ENCODE measurements around the gene AIFM3.

AIFM3 gene

GRCh38 chr22:20996598-20997535, 29.8 kb downstream of the AIFM3 start:
- H3K4me2 ChIP-seq (ENCODE audit: low read depth, low read length), result no peak overlapping the region
- no peaks in the 10 kb centered on the region for H4K20me1 ChIP-seq (ENCODE audit: insufficient read depth, low read length)
- H3K27me3 ChIP-seq (replicated peaks; ENCODE audit: insufficient read depth, low read length), result no peaks in the 10 kb centered on the region
- no peak overlapping the region for H2AFZ ChIP-seq (ENCODE audit: low read length)
- H3K36me3 ChIP-seq (replicated peaks; ENCODE audit: insufficient read depth, low read length), result no peaks in the 10 kb centered on the region
- no peak for TF ChIP-seq EZH2 (optimal IDR thresholded peaks at IDR 0.05; ENCODE audit: low read depth, low read length)
- TF ChIP-seq CTCF (IDR thresholded peaks at IDR 0.05; ENCODE audit: low read length), result no peak
- no peak for TF ChIP-seq EZH2phosphoT487 (IDR thresholded peaks at IDR 0.05; ENCODE audit: low read length)
- H3K9me3 ChIP-seq (replicated peaks; ENCODE audit: insufficient read depth, low read length), result no peaks in the 10 kb centered on the region
- peaks cover 5% of the 10 kb centered on the region for H3F3A ChIP-seq (ENCODE audit: insufficient read depth, low read length)
- no peak for DNase-seq
- H3K27ac ChIP-seq (ENCODE audit: low read length), result no peak overlapping the region
- H3K79me2 ChIP-seq (ENCODE audit: low read length), result peaks cover 21% of the 10 kb centered on the region
- peaks cover 5% of the 10 kb centered on the region; the same call in 1 of the 2 replicates for H3K4me1 ChIP-seq (ENCODE audit: low read length)
- H3K9ac ChIP-seq (ENCODE audit: low read length), result no peak overlapping the region
- no peaks in the 10 kb centered on the region for H3K9me2 ChIP-seq (replicated peaks; ENCODE audit: insufficient read depth, low read length)
- no peak overlapping the region for H3K4me3 ChIP-seq (ENCODE audit: low read length)

- no peaks in the 10 kb centered on the region for H3K27me3 ChIP-seq (replicated peaks; ENCODE audit: insufficient read depth, low read length)
- H3K4me2 ChIP-seq (ENCODE audit: low read depth, low read length), result no peak overlapping the region
- TF ChIP-seq CTCF (IDR thresholded peaks at IDR 0.05; ENCODE audit: low read length) (no peak), EZH2phosphoT487 (IDR thresholded peaks at IDR 0.05; ENCODE audit: low read length) (no peak), EZH2 (optimal IDR thresholded peaks at IDR 0.05; ENCODE audit: low read depth, low read length) (no peak)
- no peak overlapping the region for H3K4me3 ChIP-seq (ENCODE audit: low read length)
- H4K20me1 ChIP-seq (ENCODE audit: insufficient read depth, low read length), result no peaks in the 10 kb centered on the region
- DNase-seq, result no peak
- H3F3A ChIP-seq (ENCODE audit: insufficient read depth, low read length), result peaks cover 12% of the 10 kb centered on the region
- no peaks in the 10 kb centered on the region for H3K9me2 ChIP-seq (replicated peaks; ENCODE audit: insufficient read depth, low read length)
- no peak overlapping the region for H3K9ac ChIP-seq (ENCODE audit: low read length)
- peaks cover 21% of the 10 kb centered on the region for H3K79me2 ChIP-seq (ENCODE audit: low read length)
- H3K27ac ChIP-seq (ENCODE audit: low read length), result no peak overlapping the region
- H3K9me3 ChIP-seq (replicated peaks; ENCODE audit: insufficient read depth, low read length), result no peaks in the 10 kb centered on the region
- H3K36me3 ChIP-seq (replicated peaks; ENCODE audit: insufficient read depth, low read length), result no peaks in the 10 kb centered on the region
- no peak overlapping the region for H2AFZ ChIP-seq (ENCODE audit: low read length)
- peaks cover 5% of the 10 kb centered on the region; the same call in 1 of the 2 replicates for H3K4me1 ChIP-seq (ENCODE audit: low read length)
Measured at GRCh38 chr22:20997536-20998257, 30.6 kb downstream of the AIFM3 start.

GRCh38 chr22:20998411-20999336, 31.6 kb downstream of the AIFM3 start:
- no peak for DNase-seq
- H3K79me2 ChIP-seq (ENCODE audit: low read length), result peaks cover 21% of the 10 kb centered on the region
- no peak overlapping the region for H3K4me3 ChIP-seq (ENCODE audit: low read length)
- no peaks in the 10 kb centered on the region for H3K9me3 ChIP-seq (replicated peaks; ENCODE audit: insufficient read depth, low read length)
- no peaks in the 10 kb centered on the region for H3K36me3 ChIP-seq (replicated peaks; ENCODE audit: insufficient read depth, low read length)
- TF ChIP-seq CTCF (IDR thresholded peaks at IDR 0.05; ENCODE audit: low read length) (no peak), EZH2 (optimal IDR thresholded peaks at IDR 0.05; ENCODE audit: low read depth, low read length) (no peak), EZH2phosphoT487 (IDR thresholded peaks at IDR 0.05; ENCODE audit: low read length) (no peak)
- H4K20me1 ChIP-seq (ENCODE audit: insufficient read depth, low read length), result no peaks in the 10 kb centered on the region
- H3K27me3 ChIP-seq (replicated peaks; ENCODE audit: insufficient read depth, low read length), result no peaks in the 10 kb centered on the region
- H3K27ac ChIP-seq (ENCODE audit: low read length), result no peak overlapping the region
- H3F3A ChIP-seq (ENCODE audit: insufficient read depth, low read length), result peaks cover 16% of the 10 kb centered on the region
- peaks cover 9% of the 10 kb centered on the region; the same call in 1 of the 2 replicates for H3K4me1 ChIP-seq (ENCODE audit: low read length)
- no peak overlapping the region for H3K4me2 ChIP-seq (ENCODE audit: low read depth, low read length)
- no peak overlapping the region for H2AFZ ChIP-seq (ENCODE audit: low read length)
- no peaks in the 10 kb centered on the region for H3K9me2 ChIP-seq (replicated peaks; ENCODE audit: insufficient read depth, low read length)
- no peak overlapping the region for H3K9ac ChIP-seq (ENCODE audit: low read length)

Measured in MM.1S (cell line).